Right lobe of liver (tissue), 4 donors: ENCODE data around the gene PIK3R3.

ENCODE experiments used
- POLR2A ChIP-seq: fragments of 450-650 bp; IDR thresholded peaks from one replicate; pipeline ENCODE4 v1.6.1; 2017; ENCODE audit warnings: antibody characterized with exemption, mild to moderate bottlenecking
- TF ChIP-seq, protein P1 (sequence below), 4 donors: fragments of 200-600 bp in 3 of 4; fragments of 450-650 bp in 1 of 4; IDR thresholded peaks; one replicate each; pipeline versions ENCODE4 v1.5.1 to v1.8.0; 2016 to 2022; ENCODE audit warnings: antibody characterized with exemption in 4 of 4, mild to moderate bottlenecking in 2 of 4
- donor health status: DM: no; HTN: no; CAD: no.
- donor health status: DM: no; HTN: no; CAD: no.
- donor health status: DM: no; HTN: yes; CAD: no.

DNA sequence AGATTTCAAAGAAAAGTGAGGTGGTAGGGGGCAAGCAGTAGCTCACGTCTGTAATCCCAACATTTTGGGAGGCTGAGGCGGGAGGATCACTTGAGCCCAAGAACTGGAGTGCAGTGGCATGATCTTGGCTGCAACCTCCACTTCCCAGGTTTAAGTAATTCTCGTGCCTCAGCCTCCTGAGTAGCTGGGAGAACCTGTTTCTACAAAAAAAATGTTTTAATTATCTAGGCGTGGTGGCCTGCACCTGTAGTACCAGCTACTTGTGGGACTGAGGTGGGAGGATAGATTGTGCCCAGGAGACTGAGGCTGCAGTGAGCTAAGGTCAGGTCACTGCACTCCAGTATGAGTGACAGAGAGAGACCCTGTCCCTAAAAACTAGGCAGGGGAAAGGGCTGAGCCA is 39.9 kb upstream of the PIK3R3 start:
- TF ChIP-seq, protein P1, sequence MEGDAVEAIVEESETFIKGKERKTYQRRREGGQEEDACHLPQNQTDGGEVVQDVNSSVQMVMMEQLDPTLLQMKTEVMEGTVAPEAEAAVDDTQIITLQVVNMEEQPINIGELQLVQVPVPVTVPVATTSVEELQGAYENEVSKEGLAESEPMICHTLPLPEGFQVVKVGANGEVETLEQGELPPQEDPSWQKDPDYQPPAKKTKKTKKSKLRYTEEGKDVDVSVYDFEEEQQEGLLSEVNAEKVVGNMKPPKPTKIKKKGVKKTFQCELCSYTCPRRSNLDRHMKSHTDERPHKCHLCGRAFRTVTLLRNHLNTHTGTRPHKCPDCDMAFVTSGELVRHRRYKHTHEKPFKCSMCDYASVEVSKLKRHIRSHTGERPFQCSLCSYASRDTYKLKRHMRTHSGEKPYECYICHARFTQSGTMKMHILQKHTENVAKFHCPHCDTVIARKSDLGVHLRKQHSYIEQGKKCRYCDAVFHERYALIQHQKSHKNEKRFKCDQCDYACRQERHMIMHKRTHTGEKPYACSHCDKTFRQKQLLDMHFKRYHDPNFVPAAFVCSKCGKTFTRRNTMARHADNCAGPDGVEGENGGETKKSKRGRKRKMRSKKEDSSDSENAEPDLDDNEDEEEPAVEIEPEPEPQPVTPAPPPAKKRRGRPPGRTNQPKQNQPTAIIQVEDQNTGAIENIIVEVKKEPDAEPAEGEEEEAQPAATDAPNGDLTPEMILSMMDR (IDR thresholded peaks at IDR 0.05), result no peak
- no peak for TF ChIP-seq POLR2A
